SK-N-MC (cell line): Measurements from ENCODE around the gene CA10.

Experiments
- EZH2 ChIP-seq: fragments of 200-600 bp; sonication (generic); IDR thresholded peaks from one replicate; pipeline ENCODE4 v1.6.1; 2017; ENCODE audit warnings: antibody characterized with exemption
- FOXP2 ChIP-seq: optimal IDR thresholded peaks from 2 replicates; pipeline ENCODE3; 2011; ENCODE audit warnings: mild to moderate bottlenecking, moderate library complexity; ENCODE audit not compliant: insufficient read depth; ENCODE audit errors: extremely low read length, control extremely low read depth
- POLR2AphosphoS5 ChIP-seq: IDR thresholded peaks from 2 replicates; pipeline ENCODE4 v1.6.1; 2012; ENCODE audit warnings: mild to moderate bottlenecking, low read depth, low read length, borderline replicate concordance

- TF ChIP-seq EZH2, result no peak
- TF ChIP-seq POLR2AphosphoS5, result no peak
- TF ChIP-seq FOXP2, result no peak
These were observed 358.5 kb downstream of the CA10 start for GRCh38 chr17:51799981-51800380.
